Colon (tissue), 2 donors: ENCODE results near the gene SH3PXD2A.

Source experiments
- FAIRE-seq: peaks from 2 replicates; lab custom pipeline; 2012; peaks lifted over from hg19 to GRCh38; lab: Jason Lieb, UNC
- donor health status: control.
- donor health status: control.

Gene SH3PXD2A

DNA sequence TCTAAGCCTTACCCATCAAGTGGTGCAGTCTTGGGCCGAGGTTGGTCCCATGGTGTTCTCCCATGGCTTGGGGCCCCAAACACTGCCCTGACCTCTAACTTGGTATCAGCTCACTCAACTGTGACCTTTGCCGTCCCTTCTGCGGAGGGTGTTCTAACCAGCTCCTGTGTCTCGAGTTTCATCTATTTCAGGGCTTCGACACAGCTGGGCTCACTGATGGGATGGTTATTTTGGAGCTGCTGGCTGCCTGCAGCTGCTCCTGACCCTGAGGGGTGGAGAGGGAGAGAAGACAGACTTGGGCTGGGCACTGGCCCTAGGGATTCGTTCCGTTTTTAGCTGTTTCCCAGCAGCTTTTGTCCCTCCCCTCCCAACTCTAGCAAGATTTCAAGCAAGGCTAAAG lies 274.9 kb downstream of the SH3PXD2A start:
- FAIRE-seq: no peak

DNA sequence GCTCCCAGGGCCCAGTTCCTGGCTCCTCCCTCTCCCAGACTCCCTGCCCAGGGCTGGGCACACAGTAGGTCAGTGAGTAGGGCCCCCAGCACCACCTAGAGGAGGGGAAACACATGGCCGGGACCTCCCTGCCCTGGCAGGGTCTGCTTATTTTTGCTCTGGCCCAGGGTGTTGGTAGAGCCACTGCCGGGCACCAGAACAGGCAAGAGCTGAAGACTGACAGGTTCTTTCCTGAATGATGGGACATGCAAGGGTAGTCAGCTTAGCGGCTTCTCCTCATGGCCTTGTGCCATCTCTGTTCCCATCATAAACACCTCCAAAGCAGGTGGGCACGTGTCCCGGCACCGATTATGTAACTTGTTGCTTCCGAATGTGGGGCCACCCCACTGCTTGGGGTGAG lies 275.4 kb downstream of the SH3PXD2A start:
- no peak for FAIRE-seq

DNA sequence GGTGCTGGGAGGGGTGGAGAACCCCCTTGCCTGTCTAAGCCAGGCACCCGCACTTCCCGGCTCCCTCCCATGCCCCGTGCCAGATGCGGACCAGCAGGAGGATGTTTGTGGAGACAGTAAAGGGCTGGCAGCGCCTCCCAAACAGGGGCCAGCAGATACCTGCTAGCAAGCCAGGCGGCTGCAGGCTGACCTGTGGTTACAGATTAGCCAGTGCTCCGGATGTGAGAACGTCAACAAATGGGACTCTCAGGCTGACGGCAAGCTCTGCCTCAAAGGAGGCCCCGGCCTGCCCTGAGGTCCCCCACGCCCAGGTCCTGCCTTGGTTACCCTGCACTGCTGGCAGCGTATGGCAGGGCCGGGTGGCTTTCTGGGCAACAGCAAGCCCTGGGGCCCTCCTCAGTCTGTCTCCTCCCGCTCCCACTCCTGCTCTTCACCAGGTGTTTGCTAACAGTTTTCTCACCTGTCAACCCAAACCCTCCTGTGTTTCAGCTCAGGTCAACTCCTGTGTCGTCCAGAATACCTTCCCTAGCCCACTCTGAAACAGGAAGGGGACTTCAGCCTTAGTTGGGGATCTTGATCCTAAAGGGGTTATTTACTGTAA lies 276.5 kb downstream of the SH3PXD2A start:
- FAIRE-seq: no peak

DNA sequence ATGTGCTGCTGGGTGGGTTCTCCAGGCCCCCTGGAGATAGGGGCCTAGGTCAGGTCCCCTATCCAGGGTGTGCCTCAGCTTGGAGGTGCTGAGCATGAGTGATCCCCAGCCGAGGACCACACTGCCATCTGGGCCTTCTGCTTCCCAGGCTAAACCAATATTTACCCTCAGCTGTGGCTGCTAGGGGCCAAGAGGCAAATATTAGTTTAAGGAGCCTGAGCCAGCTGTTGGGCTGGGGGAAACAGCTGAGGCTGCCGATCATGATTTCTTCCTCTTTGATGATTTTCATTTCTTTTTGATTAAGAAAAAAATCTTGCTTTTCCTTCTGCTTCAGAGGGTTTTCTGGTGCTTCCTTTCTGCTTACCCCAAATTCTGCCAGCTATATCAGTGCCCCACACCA lies 278.5 kb downstream of the SH3PXD2A start:
- no peak for FAIRE-seq

DNA sequence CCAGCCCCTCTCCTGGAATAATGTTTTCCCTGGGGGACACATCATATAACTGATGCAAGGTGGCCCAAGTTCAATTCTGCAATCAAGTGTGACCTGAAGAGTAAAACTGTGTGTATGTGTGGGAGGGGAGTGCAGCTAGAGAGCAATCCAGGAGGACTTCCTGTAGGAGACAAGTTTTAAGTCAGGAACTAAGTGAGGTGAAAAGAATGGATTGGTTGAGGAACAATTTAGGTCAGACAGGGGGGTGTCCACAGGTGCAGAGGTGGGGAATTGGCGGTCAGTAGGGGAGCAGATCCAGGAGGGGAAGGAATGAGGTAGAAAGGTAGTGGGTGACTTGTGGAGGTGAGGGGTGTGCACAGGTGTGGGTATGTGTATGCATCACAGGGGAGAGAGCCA lies 279.3 kb downstream of the SH3PXD2A start:
- FAIRE-seq: no peak

DNA sequence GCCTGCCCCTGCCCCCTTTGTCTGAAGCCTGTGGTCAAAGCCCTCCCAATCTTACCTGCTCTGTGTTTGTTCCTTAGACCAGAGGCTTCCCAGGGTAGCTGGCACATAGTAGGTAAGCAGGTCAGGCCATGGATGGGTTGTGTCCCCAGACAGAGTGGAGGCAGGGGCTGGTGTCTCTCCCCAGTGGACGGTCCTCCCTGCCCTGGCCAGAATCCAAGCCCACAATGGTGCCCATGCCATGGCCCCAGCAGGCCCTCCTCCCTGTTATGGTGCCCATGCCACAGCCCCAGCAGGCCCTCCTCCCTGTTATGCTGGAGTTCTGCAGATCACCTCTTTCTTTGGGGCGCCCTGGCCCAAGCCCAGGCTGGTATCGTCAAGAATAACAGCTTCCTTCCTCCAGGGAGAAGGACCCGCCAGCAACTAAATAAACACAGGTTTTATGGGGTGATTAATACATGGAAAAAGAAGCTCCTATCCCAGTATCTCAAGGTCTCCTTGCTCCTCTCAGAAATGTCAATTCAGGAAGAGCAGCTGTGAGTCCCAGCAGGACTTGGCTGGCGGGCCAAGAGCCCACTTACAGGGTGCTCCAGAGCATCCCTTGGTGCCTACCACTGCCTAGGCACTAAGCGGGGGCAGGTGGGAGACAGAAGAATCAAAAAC lies 279.8 kb downstream of the SH3PXD2A start:
- no peak for FAIRE-seq

DNA sequence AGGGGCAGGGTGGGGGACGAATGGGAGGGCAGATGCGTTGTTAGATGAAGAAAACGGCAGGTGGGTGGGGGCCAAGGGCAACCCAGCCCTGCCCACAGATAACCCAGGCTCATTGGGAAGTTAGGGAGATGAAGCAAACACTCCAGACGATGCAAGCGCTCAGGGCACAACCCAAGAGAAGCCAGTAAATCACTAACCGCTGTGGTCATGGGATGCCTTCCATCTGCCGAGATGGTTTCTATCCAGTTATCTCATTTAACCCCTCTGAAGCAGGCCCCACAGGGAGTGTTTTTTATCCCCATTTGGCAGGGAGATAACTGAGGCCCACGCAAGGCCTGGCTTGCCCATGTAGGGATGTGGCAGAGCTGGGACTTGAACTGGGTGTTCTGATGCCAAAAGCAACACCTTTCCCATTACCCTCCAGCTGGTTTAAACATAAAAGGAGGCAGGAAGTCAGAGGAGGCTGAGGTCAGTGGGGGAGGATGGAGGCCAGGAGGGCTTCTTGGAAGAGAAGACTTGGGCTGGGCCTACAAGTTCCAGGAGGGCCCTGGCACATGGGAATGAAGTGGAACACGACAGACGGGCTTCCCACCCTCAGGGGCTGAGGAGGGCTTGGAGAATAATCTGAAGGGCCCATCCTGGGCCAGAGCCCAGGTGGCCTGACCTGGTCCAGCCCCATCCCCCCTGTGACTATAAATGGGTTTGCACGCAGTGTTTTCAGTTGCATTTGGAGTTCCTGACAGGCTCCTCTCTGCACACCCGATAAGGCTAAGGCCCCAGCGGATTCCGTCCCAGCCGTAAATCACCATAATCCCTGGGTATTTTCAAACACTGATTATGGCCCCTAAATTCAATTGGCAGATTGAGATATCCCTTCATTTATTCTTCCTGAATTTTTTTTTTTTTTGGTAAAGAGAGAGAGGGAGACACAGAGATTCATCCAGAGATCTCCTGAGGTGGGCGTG lies 281.0 kb downstream of the SH3PXD2A start:
- FAIRE-seq: no peak

DNA sequence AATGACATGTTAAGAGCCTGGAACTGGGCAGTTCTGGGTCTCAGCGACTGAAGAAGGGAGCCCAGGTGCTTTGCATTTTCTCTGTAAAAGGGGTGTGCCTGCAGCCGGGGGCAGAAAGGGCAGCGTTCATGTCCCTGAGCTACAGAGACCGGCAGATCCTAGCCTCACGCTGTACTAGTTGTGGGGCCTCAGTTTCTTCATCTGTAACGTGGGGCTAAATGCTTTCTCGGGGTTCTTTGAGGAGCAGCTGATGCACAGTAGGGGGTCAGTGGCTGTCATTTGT lies 282.2 kb downstream of the SH3PXD2A start:
- no peak for FAIRE-seq

DNA sequence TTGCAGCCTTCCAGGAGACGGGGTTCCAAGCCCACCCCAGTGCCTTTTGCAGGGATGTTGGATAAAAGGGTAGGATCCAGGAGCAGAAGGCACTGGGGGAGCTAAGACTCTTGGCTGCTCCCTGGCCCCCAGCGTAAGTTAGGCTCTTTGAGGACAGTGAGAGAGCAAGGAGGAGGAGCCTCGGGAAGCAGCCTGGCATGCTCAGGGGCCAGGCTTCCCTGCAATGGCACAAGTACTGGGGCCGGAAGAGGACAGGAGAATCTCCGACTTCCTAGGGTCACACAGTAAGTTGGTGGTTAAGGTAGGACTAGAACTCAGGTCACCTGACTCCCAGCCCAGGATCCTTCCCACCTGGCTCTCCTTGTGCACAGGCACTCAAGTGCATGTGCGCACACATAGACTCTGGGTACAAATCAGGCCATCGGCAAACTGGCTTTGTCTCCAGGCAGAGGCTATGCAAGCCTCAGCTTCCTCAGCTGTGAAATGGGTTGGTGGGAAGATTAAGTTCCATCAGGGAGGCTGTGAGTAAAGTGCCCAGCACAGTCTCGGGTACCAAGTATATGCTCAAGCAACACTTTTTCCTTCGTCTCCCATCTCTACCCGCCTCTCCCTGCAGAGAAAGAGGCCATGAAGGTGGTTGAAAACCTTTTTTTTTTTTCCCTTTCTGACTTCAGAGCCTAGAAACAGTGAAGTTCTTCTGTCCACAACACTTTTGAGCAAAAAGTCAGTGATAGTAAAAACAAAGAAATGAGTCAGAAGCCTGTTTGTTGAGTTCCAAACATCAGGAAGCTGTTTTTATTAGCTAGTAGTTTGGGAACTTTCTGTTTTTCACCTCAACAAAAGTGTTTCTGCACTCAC lies 282.8 kb downstream of the SH3PXD2A start:
- FAIRE-seq: no peak

DNA sequence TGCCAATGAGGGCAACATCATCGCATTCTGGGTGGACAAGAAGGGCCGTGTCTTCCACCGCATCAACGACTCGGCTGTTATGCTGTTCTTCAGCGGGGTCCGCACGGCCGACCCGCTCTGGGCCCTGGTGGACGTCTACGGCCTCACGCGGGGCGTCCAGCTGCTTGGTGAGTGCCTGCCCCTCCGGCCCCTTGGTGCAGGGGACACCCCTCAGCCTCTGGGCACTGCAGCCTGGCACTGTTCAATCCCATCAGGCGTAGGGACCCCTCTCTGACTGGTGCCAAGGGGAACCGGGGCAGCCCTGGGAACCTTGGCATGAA lies 283.8 kb downstream of the SH3PXD2A start:
- no peak for FAIRE-seq

DNA sequence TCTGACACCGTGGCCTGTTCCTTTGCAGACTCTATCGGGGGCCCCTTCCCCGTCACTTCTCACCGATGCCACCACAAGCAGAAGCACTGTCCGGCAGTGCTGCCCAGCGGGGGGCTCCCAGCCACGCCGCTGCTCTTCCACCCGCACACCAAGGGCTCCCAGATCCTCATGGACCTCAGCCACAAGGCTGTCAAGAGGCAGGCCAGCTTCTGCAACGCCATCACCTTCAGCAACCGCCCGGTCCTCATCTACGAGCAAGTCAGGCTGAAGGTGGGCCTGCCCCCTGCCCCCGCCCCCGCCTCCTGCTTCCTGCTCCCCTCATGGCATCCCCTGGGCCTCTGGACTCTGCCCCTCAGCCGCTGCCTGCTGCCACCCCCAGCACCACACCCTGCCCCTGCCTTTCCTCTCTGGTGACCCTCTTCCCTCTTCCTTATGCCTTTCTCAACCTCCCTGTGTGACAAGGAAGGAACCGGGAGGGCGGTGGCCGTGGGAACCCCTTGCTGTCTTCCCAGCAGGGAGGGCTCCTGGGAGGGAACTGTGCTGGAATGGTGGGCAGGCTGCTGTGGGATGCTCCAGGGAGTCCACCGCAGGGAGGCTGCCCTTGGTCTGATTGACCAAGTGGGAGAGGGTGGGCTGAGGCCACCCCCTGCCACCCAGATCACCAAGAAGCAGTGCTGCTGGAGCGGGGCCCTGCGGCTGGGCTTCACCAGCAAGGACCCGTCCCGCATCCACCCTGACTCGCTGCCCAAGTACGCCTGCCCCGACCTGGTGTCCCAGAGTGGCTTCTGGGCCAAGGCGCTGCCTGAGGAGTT lies 284.3 kb downstream of the SH3PXD2A start:
- no peak for FAIRE-seq

DNA sequence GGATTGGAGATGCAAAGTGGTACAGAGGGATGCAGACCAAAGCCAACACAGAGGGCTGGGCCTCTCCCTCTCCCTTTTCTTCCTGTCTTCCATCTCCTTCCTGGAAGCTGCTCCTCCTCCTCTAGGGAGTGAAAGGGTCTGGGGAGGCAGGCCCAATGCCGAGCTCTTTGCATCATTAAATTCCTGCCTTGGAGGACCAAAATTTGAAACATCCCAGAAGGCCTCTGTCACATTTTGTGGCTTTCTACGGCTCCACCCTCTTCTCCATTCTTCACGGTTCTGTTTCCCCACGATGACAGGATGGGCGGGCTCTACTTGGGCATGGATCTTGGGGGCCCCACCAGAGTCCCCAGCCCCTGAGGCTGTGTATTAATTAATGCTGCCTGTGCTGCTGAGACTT lies 285.5 kb downstream of the SH3PXD2A start:
- FAIRE-seq: no peak

DNA sequence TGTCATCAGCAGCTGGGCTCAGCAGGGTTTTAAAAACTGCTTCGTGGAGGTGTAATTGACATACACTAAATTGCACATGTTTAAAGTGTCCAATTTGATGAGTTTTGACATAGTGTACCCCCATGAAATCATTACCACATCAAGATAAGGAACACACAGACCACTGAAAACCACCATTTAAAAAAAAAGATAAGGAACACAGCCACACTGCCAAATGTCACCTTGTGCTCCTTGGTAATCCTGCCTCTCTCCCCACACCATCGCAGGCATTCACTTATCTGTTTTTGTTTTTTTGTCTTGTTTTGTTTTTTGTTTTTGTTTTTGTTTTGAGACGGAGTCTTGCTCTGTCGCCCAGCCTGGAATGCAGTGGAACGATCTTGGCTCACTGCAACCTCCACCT lies 286.9 kb downstream of the SH3PXD2A start:
- no peak for FAIRE-seq

DNA sequence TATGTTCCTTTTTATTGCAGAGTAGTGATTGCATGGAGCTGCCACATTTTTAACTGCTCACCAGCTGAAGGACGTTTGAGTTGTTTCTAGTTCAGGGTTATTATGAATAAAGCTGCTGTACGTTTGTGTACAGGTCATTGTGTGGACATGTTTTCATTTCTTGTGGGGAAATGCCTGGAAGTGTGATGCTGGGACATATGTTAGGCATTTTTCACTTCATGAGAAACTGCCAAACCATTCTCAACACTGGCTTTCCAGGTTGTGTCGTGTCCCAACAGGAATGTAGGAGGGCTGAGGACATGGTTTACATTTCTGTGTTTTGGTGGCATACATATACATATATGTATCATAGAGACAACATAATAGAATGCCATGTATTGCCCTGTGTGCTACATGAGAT lies 288.8 kb downstream of the SH3PXD2A start:
- no peak for FAIRE-seq

DNA sequence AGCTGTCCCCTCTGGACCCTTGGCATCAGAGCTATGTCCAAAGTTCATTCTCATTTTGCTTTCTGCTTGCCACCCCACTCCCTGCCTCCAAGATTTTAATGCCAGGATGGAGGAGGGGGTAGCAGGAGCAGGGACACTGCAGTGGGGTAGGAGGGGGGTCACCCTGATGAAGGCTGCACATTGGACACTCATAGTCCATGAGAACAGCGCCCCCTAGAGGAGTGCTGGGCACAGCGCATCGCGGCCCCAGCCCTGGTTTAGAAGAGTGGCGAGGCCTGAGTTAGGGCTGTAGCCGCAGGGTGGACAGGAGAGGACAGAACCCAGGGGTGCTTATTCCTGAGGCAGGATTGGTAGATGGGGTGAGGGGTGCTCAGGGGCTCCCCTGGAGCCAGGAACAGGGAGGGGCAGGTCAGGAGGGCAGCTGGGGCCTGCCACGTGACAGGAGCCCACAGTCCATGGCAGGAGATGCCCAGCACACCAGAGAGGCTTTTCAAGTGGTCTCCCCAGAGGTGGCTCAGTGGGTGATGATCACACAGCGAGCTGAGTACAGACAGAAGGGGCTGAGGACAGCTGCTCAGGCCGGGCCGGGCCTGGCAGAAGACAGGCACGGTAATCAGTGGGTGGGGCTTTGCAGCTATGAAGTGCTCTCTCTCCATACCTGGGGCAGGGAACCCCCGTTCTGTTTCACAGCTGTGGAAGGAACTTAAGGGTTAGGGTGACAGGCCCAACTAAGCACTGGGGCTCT lies 290.4 kb downstream of the SH3PXD2A start:
- FAIRE-seq: no peak

DNA sequence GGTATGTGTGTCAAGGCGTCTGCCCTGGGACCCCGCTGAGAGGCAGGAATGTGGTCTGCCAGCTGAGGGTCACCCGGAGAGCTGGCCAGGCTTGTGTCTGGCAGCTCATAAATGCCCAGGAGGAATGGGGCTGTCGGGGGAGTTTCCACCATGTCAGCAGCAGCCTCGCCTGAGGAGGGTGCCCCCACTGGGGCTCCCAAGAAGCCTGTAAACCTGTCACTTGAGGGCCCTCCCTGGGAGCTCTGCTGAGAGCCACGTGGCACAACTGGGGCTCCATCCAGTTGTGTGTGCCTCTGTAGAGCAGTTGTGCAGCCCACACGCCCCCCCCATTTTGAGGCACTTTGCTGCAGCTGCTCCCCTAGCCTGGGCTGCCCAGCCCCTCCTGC lies 291.3 kb downstream of the SH3PXD2A start:
- no peak for FAIRE-seq

DNA sequence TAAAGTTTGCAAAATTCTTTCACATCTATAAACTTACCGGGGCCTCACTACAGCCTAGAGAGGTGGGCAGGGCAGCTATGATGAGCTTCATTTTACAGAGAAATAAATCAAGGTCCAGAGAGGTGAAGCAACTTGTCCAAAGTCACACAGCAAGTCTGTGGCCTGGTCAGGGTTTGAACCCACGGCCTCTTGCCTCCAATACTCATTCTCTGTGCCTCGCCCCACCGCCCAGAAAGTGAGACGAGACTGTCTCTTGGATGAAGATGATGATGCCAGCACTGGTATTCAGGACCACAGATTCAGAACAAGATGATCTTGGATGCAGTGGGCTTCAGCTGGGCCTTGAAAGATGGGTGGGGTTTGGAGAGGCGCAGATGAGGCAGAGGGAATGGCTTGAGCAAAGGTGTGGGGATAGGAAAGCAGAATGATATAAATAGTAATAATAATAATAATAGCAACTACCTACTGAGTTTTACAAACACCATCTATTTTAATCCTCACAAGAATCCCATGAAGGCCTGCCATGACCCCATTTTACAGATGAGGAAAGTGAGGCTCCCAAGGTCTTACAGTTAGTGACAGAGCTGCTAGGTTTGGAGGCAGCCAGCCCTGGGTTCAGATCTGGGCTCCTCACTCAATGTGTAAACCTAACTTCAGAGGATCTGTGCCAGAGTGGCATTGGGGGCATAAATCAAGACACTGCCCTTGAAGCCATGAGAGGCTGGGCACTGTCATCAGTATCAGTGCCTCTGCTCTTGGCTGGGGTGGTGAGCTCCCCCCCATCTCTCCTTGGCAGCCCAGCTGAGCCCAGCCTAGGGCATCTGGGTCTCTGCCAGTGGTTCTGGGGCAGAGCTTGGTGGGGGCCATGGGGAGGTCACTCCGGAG lies 291.9 kb downstream of the SH3PXD2A start:
- no peak for FAIRE-seq

DNA sequence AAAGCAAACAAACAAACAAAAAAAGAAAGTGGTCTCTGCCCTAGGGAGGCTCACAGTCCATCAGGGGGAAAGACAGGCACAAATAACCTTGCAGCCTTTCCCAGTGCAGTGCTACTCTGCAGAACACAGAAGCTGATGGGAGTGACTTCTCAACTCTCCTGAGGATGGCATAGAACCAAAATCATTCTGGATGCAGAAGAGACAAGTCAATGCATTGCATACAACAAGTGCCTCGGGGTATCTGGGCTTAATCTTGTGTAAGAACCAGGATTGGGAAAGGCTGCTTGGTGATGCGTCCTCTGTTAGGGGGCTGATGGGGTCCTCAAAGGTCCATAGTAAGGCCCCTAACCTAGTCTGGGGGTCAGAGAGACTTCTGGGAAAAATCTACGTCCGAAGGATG lies 293.0 kb downstream of the SH3PXD2A start:
- no peak for FAIRE-seq

DNA sequence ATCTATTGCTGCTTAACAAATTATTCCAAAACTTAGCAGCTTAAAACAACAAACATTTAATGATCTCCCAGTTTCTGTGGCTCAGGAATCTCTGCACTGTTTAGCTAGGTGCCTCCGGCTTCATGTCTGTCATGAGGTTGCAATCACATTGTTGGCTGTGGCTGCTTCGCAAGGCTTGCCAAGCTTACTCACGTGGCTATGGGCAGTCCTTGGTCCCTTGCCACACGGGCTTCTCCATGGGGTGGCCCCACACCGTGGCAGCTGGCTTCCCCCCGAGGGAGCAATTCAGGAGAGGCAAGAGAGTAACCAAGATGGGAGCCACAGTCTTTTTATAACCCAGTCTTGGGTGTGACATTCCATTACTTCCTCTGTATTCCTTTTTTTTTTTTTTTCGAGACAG lies 294.5 kb downstream of the SH3PXD2A start:
- no peak for FAIRE-seq

DNA sequence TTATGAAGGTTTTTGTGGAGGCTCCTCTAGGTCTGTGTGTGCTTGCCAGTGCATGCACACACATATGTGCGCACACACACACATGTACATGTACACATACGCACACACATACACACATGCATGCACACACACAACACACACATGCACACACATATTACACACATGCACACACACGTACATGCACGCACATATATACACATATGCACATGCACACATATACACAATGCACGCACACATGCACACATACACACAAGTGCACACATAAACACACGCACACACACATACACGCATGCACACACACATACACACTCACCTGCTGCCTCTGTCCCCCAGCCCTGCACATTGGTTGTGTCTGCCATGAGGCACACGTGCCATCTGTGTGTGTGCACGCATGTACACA lies 295.6 kb downstream of the SH3PXD2A start:
- FAIRE-seq: no peak
